Measurements from ENCODE around the gene PPM1A.

PPM1A gene

DNA sequence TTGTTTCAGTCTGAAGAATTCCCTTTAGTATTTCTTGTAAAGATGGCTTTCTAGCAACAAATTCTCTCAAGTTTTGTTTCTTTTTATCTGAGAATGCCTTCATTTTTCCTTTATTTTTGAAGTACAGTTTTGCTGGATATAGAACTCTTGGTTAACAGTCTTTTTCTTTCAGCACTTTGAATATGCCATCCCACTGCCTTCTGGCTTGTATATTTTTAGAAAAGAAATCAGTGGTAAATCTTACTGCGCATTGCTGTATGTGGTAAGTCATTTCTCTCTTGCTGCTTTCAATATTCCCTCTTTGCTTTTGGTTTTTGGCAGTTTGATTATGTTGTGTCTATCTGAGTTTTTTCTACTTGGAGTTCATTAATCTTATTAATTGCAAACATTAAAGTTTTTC is 16.8 kb upstream of the PPM1A start:
- TF ChIP-seq, protein P1, sequence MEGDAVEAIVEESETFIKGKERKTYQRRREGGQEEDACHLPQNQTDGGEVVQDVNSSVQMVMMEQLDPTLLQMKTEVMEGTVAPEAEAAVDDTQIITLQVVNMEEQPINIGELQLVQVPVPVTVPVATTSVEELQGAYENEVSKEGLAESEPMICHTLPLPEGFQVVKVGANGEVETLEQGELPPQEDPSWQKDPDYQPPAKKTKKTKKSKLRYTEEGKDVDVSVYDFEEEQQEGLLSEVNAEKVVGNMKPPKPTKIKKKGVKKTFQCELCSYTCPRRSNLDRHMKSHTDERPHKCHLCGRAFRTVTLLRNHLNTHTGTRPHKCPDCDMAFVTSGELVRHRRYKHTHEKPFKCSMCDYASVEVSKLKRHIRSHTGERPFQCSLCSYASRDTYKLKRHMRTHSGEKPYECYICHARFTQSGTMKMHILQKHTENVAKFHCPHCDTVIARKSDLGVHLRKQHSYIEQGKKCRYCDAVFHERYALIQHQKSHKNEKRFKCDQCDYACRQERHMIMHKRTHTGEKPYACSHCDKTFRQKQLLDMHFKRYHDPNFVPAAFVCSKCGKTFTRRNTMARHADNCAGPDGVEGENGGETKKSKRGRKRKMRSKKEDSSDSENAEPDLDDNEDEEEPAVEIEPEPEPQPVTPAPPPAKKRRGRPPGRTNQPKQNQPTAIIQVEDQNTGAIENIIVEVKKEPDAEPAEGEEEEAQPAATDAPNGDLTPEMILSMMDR (IDR thresholded peaks at IDR 0.05), result no peak

DNA sequence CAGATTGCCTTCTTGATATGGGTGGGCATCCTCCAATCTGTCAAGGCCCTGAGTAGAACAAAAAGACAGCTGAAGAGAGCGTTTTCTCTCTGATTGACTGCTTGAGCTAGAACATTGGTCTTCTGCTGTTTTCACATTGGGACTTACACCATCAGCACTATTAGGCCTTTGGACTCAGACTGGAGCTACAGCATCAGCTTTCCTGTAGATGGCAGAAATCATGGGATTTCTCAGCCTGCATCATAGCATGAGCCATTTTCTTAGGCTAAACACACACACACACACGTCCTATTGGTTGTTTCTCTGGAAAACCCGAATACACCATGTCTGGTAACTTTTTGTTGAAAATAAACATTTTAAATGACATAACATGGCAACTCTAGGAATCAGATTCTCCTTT is 15.8 kb upstream of the PPM1A start:
- TF ChIP-seq, protein P1 (IDR thresholded peaks at IDR 0.05), result no peak

DNA sequence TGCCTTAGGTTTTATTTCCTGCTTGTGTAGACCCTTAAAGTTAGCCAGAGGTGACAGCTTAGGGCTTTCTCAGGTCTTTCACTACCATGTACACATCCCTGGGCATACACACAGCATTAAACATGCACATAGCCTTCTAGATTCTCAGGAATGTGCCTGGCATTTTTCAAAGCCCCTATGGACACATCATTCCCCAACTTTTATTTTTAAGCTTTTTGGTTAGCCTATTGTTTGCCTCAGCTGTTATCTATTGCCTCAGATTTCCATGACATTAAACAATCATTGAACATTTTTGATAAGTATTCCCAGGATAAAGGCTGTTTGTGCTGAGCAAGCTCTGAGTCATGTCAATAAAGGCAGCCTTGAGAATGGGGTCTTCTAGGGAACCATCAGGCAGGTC is 15.1 kb upstream of the PPM1A start:
- TF ChIP-seq, protein P1 (IDR thresholded peaks at IDR 0.05), result no peak

DNA sequence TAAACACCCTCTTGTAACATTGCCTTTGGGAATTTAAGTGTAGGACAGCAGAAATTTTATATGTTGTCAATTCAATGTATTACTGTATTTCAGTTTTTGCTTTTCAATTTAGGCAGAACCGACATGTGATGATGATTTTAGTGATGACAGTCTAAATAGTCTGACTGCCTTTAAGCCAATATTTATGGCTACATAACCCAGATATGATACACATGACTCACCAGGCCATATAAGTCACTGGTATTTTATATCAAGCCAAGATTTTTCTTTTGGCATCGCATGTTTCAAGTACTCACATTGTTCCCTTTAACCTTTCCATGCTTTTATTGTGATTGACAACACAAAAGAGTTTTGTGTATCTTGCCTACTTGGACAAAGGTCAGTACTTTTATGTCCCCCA is 13.6 kb upstream of the PPM1A start:
- TF ChIP-seq, protein P1 (IDR thresholded peaks at IDR 0.05), result no peak

DNA sequence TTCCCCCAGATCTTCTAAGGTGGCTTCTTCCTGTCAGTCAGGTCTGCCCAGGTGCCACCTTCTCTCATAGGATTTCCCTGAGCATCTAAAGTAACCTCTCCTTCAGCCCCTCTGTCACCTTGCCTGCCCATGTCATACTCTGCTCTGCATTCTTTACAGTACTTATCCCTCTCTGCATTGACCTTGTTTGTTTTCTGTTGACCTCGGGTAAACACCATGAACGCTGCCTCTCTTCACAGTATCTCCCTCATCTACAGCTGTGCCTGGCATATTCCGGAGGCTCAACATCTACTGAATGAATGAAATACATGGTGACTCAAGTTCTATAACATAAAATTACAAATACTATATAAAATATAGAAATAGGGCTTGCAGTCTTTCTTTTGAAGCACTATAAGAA is 10.1 kb upstream of the PPM1A start:
- TF ChIP-seq, protein P1 (IDR thresholded peaks at IDR 0.05), result no peak

DNA sequence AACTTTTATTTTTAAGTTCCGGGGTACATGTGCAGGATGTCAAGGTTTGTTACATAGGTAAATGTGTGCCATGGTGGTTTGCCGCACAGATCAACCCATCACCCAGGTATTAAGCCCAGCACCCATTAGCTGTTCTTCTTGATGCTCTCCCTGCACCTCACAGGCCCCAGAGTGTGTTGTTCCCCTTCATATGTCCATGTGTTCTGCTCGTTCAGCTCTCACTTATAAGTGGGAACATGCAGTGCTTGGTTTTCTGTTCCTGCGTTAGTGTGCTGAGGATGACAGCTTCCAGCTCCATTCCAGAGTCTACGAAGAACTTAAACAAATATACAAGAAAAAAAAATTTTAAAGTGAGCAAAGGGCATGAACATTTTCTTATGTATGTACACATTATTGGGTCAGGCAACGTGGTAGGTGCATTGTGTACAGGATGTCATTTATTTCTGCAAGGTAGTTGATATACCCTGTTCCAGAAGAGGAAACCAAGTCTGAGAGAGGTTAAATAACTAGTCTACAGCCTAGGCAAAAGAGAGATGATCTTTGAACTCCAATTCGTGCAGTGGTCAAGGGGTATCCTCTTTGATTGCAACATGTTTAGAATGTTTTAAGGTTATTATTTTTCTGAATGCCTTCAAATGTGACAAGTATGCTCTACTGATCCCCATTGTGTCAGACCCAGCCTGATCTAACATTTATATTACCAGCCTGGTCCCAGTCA is 8.7 kb upstream of the PPM1A start:
- TF ChIP-seq, protein P1 (IDR thresholded peaks at IDR 0.05), result no peak

DNA sequence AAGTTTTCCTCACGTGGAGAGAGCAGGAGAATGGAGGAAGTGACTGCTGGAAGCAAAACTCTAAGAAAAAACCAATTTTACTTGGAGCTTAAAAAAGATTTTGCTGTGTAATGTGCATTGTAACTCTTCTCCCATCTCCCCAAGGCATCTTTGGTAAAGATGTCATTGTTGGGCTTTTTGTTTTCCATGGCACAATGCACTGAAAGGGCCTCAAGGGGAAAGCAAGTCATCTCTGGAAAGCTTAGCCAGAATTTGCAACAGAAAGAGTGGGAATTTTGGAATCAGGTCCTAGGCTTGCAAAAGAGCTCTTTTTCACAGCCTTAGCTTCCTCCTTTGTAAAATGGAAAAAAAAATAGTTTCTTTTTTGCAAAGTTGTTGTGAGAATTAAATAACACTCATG is 7.9 kb upstream of the PPM1A start:
- TF ChIP-seq, protein P1 (IDR thresholded peaks at IDR 0.05), result no peak

DNA sequence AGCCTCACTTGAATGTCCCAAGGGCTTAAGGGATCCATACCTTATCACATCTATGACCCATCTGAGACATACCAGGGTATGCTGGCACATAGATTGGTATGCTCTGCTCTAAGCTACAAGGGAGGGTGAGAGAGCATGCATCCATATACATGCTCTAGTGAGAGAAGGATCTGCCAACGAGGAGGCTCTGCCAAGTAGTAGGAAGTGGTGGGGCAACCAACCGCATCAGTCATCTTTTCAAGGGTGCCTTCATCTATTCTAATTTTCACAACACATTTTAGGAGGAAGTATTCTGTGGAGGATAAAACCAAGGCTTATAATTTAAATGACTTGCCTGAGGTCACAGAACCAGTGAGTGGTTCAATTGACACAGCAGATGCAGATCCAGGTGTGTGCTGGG is 6.6 kb upstream of the PPM1A start:
- TF ChIP-seq, protein P1 (IDR thresholded peaks at IDR 0.05), result no peak
